Dermis microvascular lymphatic vessel endothelial cell (primary cell): ENCODE data around the gene GPR176. TPM values are rescaled to one million over a fixed set of nuclear protein-coding genes. Genes with fewer than 3 reads are reported as not detected.

Experiments used
- DNase-seq, 2 donors: peaks; one replicate each; pipeline versions ENCODE4 v3.0.0 to v3.0.0-alpha.2; 2010; ENCODE audit warnings: low read depth in 2 of 2
- total RNA-seq: library from RNA; depleted of rRNA; stranded (reverse); fragments of >200 nt; gene quantifications from 2 replicates; pipeline ENCODE4 v1.2.1, GENCODE V29; 2014

GPR176 gene
- total RNA-seq, 1 donor from 2014 or later: 8.5 TPM

- no peak for DNase-seq
Measured at GRCh38 chr15:39808909-39809308, 111.2 kb downstream of the GPR176 start.

DNA sequence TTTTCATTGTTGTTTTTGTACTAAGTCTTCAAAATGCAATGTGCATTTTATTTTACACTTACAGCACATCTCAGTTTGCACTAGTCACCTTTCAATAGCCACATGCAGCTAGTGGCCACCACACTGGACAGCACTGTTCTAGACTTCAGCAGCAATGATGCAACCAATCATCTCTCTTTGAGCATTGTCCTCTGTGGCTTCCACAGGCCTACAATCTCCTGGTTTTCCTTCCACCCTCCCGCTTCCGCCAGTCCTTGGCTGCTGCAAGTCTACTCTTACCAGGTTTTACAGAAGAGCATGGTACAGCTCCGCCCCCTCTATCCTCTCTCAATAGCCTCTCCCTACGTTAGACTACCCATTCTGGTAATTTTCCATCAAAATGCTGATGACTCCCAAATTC, 112.3 kb downstream of the GPR176 start:
- DNase-seq: no peak

GRCh38 chr15:39804026-39804425, 116.0 kb downstream of the GPR176 start:
- DNase-seq: no peak

DNA sequence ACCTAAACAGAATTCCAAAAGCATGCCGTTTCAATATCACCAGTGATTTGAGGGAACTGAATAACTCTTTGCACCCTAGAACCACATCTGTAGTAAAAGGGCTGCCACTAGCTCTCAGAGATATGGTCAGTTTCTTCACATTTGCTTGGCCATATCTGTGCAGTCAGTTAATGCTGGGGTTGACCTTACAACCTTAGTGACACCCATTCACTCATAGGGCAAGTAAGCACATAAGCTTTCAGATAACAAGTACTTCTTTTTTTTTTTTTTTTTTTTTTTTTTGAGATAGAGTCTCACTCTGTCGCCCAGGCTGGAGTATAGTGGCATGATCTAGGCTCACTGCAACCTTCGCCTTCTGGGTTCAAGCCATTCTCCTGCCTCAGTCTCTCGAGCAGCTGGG, 117.0 kb downstream of the GPR176 start:
- no peak for DNase-seq

GRCh38 chr15:39801641-39802309, 118.3 kb downstream of the GPR176 start:
- DNase-seq: peak in 1 of 2 donors; percentile 45

- no peak for DNase-seq
Measured at GRCh38 chr15:39799552-39800011, 120.5 kb downstream of the GPR176 start.

GRCh38 chr15:39798382-39798781, 121.7 kb downstream of the GPR176 start:
- DNase-seq: no peak

DNA sequence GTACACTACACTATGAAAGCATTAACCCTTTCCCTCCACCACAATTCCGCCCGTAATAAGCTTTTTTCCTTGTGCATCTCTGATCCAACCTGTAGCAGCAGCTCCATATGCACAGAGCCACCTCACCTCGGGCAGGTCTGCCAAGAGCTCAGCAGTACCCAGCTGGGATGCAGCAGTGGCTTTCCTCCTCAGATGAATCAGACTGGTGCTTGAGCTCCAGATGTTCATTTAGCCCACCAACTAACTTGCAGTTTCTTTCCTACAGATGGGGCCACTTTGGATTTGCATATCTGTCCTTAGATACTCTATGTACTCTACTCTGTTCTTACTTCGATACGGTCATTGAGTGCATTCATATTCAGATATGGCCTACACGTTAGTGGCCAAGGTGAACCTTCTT, 122.7 kb downstream of the GPR176 start:
- DNase-seq: no peak

- no peak for DNase-seq
Measured at GRCh38 chr15:39796601-39797000, 123.5 kb downstream of the GPR176 start.

DNA sequence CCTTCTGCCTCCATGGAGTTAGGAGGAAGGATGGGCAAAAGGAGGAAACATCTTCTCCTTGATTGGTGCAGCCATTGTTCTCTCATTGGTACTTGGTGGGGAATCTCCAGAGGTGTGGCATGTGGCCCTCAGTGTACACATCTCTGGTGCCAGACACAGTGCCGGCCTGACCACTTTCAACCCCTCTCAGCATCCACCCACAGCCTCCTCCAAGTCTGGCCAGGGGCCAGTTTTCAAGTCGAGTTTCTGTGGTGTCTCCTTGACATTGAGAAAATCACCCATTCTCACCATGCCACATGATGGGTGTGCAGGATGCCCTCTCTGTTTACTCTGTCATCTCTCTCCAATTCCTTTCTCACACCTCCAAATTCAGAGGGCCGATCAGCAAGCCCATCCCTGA, 124.6 kb downstream of the GPR176 start:
- DNase-seq: no peak

DNA sequence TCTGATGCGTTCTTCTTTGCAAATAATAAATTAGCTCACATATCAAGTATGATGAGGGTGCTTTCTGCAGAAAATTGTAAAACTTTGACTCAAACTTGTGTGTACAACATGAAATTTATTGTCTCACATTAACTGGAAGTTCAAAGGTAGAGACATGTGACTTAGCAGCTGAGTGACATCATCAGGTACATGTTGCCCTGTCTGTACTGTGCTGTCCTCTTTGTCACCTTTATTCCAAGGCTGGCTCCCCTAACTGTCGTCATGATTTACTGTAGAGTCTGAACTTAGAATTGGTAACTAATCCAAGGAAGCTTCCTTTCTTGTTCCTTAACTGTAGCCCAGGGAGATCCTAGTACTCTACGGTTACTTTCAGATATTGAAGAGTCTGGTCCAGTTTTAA, 125.1 kb downstream of the GPR176 start:
- DNase-seq: no peak

DNA sequence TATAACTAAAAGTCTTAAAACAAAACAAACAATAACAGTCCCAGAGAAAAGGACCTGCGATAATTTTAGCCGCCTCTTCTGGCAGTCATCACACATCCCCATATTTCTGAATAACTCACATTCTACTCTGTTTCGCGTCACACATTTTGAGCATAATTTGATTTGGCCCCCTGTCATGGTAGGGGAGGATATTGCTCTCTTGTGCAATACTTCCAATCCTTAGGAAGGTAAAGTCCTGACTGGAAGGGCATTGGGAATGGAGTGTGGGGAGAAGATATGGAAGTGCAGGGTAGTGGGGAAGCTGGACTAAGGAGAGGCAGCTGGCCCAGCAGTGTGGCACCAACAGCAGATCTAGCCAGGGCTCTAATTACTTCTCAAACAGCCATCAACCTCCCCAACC, 126.1 kb downstream of the GPR176 start:
- DNase-seq: no peak

GRCh38 chr15:39792844-39793335, 127.2 kb downstream of the GPR176 start:
- DNase-seq: peak in 1 of 2 donors; percentile 59

GRCh38 chr15:39792025-39792843, 127.8 kb downstream of the GPR176 start:
- DNase-seq: no peak

DNA sequence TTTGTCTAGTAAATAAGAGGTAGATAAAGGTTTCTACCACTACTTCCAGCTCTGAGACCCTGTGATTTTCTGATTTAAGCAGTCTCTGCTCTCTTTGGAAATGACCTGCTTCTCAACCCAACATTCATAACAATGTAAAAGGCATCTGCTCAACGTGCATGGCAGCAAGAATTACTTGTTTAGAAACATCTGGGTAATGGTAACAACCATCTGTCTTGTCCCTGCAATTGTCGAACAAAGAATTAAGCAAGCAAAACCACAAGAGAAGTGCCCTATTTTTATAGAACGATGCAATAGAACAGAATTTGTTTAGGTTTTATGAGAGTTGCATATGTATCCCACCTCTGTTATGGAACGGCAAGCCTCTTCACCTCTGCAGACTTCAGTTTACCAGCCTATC, 130.3 kb downstream of the GPR176 start:
- DNase-seq: no peak

- no peak for DNase-seq
Measured at GRCh38 chr15:39788800-39789565, 131.1 kb downstream of the GPR176 start.

DNA sequence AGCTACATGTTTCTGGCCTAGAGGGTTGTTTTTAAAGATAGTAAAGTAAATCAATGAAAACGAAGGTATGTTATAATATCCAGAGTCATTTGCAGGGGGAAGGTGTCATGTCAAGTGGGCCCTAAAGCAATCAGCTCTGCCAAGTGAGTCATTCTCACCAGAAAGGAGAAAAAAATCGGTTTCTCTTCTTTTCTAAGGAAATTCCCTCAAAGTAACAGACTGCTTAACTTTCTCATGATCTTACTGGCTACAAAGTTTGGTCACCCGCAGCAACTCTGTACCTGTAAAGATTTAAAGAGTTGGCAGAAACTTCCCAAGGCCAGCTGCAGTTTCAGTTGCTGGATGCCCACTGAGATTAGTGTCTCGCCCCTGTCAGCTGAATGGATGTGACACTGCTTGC, 132.0 kb downstream of the GPR176 start:
- peak in 1 of 2 donors; percentile 24 for DNase-seq

DNA sequence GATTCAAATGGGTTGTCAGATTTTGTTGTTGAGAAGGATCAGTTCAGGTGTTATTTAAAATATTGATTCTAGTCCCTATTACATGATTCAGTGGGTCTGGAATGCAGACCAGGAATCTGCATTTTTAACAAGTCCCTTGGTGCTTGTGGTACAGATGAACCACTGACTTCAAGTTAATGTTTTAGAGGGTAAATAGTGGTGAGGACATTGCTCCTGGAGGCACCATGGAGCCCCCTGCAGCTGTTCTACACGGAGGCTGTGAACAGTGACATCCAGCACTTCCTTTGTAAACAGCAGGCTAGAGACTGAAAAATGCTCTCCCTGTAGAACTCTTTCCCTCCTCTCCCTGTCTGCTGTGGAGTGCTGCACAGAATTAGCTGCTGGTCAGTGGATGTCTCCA, 132.6 kb downstream of the GPR176 start:
- DNase-seq: peak in 1 of 2 donors; percentile 36

GRCh38 chr15:39786447-39787056, 133.5 kb downstream of the GPR176 start:
- peak; percentile 41 to 63 for DNase-seq

DNA sequence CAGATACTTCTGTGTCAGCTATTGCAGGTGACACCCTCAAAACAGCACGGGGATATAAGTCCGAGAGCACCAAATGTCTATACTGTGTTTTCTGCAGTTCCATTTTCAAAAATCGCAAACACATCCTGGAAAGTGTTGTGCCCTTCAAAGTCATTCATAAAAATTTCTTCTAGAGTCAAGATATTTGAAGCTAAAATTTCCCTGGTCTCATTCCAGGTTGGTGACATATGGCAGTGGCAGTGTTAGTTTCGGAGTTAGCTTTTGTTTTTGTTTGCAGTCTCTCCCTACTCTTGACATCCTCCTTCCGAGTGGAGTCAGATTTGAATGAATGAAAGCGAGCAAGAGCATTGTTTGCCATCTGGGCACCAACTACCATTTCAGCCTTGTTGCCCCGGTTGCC, 134.2 kb downstream of the GPR176 start:
- DNase-seq: no peak

DNA sequence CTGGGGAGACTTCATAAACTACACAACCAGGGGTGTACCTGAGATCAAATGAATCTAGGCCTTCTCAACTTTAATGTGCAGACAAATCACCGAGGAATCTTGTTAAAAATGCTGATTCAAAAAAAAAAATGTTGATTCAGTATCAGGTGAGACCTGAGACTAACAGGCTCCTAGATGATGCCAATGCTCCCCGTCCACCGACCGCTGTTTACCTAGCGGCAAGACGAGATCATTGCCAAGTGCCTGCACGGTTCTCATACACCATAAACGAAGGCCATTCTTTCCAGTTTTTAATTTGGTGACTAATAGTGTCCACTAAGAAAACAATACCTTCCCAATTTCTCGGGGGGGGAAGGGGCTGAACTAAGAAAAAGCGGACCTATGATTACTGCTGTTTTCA, 134.9 kb downstream of the GPR176 start:
- DNase-seq: peak in 1 of 2 donors; percentile 52

- DNase-seq: no peak
Measured at GRCh38 chr15:39784638-39785037, 135.4 kb downstream of the GPR176 start.
